GM08714 (cell line): ENCODE data around the gene RAP1GAP2.

Source experiments
- H3K4me3 ChIP-seq: fragments of 200-500 bp; sonication (Bioruptor generic); 2 replicates; pipeline ENCODE4 v1.5.1; 2014; ENCODE audit warnings: mild to moderate bottlenecking, low read length, inconsistent platforms
- ZNF274 ChIP-seq: IDR thresholded peaks from 2 replicates; pipeline ENCODE4 v1.6.1; 2012; ENCODE audit warnings: mild to moderate bottlenecking, low read depth, low read length

RAP1GAP2 gene

DNA sequence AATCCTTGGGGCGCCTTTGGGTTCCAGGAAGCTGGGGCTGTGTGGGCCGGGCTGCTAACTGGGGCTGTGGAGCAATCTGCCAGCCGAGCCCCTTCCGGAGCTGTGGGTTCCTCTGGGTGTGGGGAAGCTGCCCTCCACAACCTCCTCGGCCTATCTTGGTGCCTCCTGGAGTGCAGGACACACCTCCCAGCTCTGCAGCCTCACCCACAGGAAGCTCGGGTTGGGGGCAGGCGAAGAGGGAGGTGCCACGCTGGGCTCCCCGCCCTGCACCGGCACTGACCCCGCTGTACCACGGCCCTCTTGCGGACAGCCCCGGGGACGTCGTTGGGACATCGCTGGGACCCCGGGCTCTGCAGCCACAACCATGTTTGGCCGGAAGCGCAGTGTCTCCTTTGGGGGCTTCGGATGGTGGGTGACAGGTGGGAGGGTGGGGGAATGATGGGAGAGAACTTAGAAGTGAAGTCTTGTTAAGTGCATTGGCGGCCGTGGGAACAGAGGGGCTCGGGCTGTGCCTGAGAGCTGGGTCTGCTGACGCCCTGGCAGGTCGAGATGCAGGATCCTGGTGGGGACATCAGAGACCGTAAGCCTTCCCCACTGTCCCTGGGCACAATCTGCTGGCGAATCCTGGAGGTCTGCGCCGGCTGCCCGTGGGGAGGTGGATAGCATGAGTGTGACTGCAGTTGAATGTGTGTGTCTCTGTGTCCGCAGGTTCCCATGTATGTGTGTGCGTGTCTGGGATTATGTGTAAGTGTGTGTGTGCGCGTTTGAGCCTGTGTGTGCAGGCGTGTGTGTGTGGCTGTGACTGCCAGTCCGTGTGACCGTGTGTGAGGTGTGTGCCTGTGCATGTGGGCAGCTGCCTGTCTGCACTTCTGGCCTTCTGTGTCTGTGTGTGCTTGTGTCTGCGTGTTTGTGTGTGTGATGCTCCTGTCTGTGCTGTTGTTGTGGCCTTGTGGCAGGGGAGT is at the start of gene RAP1GAP2:
Gene RAP1GAP2 (plus strand): TSS at position 275 of the 962 bp plus-strand sequence. CDS start 90 bp downstream, at position 365.
- no peak for TF ChIP-seq ZNF274
- H3K4me3 ChIP-seq: no peak within 1 kb of the TSS; the same call in 1 of the 2 replicates

DNA sequence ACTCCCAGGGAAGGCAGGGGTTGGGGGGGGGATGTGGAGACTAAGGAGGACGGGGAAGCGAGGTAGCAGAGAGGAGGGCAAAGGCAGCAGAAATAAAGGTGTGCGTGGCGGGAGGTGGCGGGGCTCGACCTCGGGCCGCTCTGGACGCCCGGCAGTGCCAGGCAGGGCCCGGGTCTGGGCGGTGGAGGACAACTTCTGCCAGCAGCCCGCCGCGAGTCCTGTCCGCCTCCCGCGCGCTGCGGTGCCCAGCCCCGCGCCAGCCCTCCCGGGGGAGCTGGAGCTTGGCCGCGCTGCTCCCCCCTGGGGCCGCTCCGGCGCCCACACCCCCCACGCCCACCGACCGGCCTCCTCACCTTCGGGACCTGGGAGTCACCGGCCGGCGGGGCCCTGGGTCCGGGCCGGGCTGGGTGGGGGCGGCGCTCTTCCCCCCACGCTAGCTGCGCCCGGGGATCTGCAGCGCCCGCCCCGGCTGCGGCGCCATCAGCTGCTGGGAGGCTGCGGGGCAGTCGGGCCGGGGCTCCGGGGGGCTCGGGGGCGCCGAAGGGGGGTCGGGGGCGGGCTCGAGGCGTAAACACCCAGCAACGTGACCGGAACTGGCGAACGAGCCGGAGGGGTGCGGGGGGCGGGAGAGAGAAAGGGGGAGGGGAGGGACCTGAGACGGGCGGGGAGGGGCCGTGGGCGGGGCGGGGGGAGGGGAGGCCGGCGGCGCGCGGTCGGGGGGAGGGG is 47.0 kb upstream of the RAP1GAP2 start, which contains the start of gene CCDC92B:
Gene CCDC92B (minus strand): TSS at position 595 of the 726 bp plus-strand sequence. CDS start 14,507 bp downstream, outside the sequence.
- no peak within 1 kb of the TSS for H3K4me3 ChIP-seq
- no peak for TF ChIP-seq ZNF274

DNA sequence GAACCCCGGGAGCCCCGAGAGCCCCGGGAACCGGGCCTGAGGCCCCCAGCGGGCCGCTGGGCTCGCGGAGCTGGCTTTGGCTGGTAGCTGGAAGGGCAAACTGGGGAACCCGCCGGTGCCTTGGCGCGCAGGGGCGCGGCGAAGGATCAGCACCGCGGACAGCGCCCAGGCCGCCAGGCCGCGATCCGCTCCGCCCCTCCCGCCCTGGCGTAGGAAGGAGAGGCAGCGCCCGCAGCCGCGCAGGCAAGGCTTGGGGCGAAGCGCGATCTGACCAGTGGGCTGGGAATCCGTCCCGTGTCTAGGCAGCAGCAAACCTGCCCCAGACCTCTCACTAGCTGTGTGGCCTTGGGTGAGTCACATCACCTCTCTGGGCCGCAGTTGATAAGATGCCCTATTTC is 46.5 kb upstream of the RAP1GAP2 start:
- TF ChIP-seq ZNF274: no peak
- no peak overlapping the region for H3K4me3 ChIP-seq

DNA sequence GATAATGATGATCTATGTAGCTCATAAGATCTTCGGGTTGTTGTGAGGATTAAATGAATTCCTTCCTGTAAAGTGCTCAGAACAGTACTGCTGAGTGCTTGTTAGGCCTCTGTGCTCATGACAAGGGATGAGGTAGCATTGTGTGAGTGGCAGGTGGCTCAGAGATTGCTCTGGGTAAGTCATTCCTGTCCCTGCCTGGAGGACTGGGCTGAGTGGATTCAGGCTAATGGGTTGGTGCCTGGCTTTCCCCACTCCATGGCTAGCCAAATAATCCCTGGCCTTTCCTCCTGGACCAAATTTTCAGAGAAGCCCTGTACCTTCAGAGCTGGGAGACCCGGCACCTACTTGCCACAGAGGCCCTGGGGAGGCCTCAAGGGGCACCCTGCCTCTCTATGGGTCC is 45.5 kb upstream of the RAP1GAP2 start:
- TF ChIP-seq ZNF274: no peak
- H3K4me3 ChIP-seq: no peak overlapping the region

GRCh38 chr17:2751491-2751890 is 44.7 kb upstream of the RAP1GAP2 start:
- H3K4me3 ChIP-seq: no peak overlapping the region
- TF ChIP-seq ZNF274: no peak

DNA sequence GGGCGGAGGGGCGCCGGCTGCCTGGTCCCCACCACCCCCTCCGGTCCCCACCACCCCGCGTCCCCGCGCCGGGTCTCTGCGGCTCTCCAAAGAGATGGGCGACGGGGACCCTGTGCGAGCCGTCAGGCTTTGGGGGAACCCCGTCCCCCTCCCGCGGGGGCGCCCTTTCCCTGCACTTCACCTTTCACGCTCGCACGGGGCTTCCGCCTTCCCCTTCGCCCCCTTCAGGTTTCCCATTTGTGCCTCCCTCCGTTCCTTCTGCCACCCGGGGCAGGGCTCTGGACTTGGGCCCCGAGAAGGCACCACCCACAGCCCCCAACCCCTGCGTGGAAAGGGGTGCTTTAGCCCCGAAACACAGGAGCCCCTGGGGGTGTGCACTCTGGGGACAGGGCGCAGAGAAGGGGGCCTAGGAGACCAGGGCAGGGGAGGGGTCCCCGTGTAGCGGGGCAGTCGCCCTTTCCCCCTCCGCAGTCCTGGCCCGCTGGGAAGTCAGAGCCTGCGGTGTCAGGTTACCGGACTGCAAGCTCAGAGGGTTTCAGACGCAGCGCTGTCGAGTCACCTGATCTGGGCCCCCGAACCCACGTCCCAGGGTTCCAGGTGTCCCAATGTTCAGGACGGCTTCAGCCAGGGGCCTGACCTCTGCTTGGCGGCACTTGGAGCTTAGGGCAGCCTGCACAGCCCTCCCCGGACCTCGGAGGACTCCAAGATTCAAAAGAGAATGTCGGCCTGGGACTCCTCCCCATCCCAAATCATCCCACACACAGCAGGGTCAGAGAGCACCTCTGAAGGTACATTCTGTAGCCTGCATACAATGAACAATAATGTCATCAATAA is 40.1 kb upstream of the RAP1GAP2 start:
- no peak overlapping the region for H3K4me3 ChIP-seq
- no peak for TF ChIP-seq ZNF274

- no peak overlapping the region for H3K4me3 ChIP-seq
- no peak for TF ChIP-seq ZNF274
These were observed 37.4 kb upstream of the RAP1GAP2 start for GRCh38 chr17:2758870-2759269.

- H3K4me3 ChIP-seq: no peak overlapping the region
- TF ChIP-seq ZNF274: no peak
These were observed 26.1 kb upstream of the RAP1GAP2 start for GRCh38 chr17:2770129-2770528.

- TF ChIP-seq ZNF274: no peak
- no peak overlapping the region for H3K4me3 ChIP-seq
These were observed 21.0 kb upstream of the RAP1GAP2 start for GRCh38 chr17:2775206-2775605.

DNA sequence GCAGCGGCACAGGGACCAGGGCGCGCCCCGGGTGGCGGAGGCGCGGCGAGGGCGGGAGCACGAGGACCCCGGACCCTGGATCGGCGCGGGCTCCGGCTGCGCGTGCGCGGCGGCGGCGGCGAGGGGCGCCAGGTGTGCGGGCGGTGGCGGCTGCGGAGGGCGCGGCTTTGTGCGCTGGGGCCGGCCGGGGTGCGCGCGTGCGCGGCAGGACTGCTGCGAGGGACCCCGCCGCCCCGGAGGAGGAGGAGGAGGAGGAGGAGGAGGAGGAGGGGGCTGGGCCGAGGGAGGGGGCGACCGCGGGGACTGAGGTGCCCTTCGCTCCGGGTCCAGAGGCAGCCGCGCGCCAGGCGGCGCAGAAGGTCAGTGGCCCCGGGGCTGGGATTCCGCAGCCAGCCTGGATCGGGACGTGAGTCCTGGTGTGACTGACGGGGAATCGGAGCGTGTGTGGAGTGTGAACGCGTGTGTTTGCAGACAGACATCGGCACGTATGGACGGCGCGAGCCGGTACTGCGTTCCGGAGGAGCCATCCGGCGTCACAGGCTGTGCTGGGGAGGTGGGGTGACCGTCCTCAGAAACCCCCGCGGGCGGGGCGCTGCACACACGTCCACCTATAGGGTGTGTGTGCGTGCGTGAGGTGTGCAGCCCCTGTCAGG is 19.5 kb upstream of the RAP1GAP2 start:
- H3K4me3 ChIP-seq: no peak overlapping the region
- no peak for TF ChIP-seq ZNF274

DNA sequence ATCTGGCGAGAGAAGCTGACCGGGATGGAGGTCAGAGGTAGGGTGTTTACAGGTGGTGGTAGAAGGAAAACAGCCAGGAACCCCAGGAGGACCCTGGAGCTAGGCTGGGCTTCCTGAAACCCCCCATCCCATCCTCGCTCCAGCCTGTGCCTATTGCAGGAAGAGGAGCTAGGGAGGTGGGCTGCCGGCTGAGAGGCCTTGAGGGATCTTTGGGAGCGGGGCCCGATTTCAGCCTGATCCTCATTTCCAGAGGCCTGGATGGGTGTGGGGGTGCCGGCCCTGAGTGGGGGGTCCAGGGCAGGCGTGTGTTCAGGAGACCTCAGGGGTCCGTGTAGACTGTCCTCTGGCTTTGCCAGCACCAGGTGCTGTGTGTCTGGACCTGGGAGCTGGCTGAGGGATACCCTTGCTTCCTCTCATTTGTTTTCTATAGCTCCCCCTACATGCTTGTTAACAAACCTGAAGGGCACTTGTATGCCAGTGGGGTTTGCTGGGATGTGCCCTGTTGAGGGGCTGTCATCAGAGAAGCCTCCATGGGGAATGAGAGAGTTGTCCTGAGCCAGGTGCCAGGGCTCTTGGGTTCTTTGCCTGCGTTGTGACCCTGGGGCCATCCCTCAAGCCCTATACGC is 18.9 kb upstream of the RAP1GAP2 start:
- no peak for TF ChIP-seq ZNF274
- no peak overlapping the region for H3K4me3 ChIP-seq

- TF ChIP-seq ZNF274: no peak
- no peak overlapping the region for H3K4me3 ChIP-seq
These were observed 17.7 kb upstream of the RAP1GAP2 start for GRCh38 chr17:2778489-2778888.

GRCh38 chr17:2779545-2779944 is 16.7 kb upstream of the RAP1GAP2 start:
- H3K4me3 ChIP-seq: no peak overlapping the region
- no peak for TF ChIP-seq ZNF274
